Measurements from ENCODE around the gene FAM210A. TPM values are rescaled to one million over a fixed set of nuclear protein-coding genes. Genes with fewer than 3 reads are reported as not detected.

The FAM210A gene
- polyA plus RNA-seq, 3 donors: 16.9 to 20.2 (median 19.2) TPM

GRCh38 chr18:13624563-13625237 lies 101.7 kb downstream of the FAM210A start:
- DNase-seq: no peak

DNA sequence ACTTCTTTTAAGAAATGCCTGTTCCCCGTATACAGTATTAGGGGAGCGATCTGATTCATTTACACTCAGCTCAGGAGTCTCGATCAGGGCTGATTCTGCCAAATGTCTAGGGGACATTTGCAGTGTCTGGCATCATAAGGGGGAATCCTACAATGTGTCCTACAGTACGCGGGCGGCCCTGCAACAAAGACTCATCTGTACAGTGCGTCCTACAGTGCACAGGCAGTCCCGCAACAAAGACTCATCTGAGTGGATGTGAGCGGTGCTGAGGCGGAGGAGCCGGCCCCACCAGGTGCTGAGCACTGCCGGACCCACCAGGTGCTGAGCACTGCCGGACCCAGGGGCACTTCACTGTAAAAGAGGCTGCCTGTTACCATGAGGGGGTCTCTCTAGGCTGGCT lies 102.5 kb downstream of the FAM210A start:
- no peak for DNase-seq

GRCh38 chr18:13623348-13623747 lies 103.0 kb downstream of the FAM210A start:
- DNase-seq: no peak

DNA sequence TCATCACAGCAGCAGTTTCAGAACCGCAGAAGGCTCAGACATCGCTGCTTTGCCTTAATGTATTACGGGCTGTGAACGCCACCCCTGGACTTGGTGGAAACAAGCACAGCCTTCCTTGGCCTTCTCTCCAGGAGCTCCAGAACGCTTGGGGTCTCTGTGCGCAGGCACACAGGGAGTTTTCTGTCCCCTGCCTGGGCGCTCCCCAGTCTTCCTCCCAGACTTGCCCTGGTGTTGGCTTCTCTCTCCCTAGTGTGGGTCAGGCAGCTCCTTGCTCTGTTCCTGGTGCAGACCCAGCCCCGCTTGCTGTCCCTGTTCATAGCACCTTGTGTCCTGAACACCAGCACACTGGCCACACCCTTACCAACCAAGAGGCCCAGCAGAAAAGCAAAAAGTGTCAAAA lies 103.6 kb downstream of the FAM210A start:
- no peak for DNase-seq

DNA sequence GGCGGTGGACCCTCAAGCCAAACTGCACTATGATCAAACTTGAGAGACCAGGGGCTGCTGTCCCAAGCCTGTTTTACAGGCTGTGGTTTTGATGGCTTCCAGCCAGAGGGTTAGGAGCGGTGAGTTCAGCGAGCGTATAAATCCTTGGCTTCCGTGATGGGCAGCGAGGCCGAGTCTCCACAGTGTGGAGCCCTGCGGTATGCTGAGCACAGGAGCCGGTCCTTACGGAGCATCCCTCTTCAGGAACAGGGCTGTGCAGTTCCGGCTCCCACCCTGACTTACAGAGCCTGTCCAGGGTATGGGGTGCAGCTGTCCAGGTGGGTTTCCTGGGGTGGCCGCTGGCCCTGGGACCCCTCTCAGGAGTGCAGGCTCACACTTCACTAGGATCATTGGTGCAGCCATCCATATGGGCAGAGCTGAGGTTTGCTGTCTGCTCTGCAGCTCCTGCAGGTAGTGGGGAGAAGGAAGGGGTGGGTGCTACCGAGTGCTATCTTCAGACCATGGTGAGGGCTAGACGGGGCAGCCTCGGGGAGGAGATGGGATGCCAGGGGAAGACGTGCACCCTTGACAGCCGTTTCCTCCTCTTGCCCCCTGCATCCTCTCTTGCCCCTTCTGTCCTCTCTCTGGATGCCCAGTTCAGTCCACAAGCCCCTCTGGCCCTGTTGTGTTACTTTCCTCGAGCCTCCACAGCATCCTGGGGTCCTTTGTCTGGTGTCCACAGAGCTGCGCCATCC lies 104.3 kb downstream of the FAM210A start:
- no peak for DNase-seq

DNA sequence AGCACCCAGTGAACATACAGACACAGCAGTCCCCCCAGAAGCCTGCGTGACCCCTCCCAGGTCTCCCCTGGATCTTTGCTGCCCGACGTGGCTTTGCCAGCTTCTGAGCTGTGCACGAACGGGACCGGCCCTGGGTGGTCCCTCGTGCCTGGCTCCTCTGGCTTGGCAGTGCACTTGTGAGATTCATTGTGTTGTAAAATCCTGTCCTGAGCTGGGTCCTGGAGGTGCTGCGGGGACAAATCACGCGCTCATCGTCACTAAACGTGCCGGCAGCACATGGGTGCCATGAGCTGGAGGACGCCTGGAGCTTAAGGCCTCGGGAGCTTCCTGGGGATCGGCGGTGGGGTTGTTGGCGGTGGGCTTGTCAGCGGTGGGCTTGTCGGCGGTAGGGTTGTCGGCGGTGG lies 104.9 kb downstream of the FAM210A start:
- no peak for DNase-seq

DNA sequence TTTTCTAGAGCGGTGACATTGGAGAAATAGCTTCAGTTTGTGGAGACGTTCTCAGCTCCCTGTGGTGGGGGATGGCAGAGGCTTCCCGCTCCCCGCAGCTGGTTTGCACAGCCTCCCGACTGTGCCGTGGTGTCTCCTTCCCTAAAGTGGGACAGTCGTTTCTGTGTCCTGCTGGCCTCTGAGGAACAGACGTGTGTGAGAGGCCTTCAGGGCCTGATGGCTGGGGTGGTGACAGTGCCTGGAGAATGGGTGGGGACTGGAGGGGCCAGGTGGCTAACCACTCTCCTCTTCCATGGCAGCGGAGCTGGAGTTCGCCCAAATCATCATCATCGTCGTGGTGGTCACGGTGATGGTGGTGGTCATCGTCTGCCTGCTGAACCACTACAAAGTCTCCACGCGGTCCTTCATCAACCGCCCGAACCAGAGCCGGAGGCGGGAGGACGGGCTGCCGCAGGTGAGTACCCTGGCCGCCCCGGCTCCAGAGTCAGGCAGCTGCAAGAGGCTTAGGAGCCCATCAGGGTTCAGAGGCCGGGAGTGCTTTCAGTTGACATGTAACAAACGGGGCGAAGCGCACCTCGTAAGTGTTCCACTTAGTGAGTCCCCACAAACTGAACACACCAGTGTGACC lies 105.4 kb downstream of the FAM210A start:
- no peak for DNase-seq

- no peak for DNase-seq
Observed at GRCh38 chr18:13620206-13620672, 106.1 kb downstream of the FAM210A start.

DNA sequence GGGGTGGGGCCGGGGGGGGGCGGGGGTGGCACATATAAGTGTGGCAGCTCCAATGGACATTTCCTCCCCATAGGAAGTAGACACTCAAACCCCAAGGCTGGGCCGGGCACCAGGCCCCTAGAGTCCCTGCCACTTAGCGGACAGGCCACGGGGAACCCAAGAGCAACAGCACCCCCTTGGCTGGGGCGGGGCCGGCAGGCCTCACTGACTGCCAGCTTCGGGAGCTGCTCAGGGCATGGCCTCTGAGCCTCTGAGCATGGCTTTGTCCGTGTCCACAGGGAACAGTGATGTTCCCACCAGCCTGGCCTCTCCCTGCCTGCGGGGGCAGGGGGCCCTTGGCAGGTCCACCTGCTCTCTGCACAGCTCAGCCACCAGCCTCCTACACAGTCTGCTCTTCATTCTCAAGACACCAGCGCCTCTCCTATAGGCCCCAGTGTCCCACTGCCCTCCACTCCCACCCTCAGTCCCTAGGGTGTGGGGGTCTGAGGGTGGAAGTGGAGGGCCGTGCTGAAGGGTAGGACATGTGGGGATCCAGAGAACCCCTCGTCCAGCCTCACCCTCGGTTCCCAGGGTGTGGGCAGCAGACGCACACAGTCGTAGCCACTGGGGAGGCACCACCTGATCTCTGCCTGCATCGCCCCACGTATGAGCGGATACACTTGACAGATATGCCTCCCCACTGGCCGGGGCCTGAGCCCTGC lies 106.7 kb downstream of the FAM210A start:
- DNase-seq: no peak

DNA sequence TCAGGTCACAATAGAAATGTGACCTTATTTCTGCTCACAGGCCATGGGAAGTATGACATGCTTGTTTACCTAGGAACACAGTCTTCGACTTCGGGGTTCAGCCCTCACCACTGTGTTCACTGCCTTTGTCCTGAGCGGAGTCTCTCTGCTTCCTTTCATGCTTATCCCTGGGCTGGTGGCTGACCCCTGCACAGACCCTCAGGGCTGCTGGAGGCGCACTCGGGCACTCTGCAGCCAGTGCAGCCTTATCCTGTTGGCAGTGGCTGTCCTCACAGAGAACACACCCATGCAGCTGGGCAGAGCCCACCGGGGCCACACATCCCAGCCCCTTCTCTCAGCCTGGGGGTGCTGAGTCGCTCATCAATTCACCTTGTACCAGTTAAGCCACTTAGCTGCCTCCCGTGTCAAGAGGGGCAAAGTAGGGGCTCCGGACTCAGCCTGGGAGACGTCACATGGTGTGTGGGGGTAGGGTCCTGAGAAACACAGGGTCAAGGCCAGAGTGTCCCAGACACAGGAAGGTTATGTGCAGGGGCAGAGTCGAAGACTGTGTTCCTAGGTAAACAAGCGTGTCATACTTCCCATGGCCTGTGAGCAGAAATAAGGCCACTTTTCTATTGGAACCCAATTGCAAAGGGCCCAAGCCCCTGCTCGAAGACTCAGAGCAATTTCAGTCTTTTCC lies 107.5 kb downstream of the FAM210A start:
- DNase-seq: no peak

- DNase-seq: no peak
Observed at GRCh38 chr18:13617826-13618515, 108.4 kb downstream of the FAM210A start.

DNA sequence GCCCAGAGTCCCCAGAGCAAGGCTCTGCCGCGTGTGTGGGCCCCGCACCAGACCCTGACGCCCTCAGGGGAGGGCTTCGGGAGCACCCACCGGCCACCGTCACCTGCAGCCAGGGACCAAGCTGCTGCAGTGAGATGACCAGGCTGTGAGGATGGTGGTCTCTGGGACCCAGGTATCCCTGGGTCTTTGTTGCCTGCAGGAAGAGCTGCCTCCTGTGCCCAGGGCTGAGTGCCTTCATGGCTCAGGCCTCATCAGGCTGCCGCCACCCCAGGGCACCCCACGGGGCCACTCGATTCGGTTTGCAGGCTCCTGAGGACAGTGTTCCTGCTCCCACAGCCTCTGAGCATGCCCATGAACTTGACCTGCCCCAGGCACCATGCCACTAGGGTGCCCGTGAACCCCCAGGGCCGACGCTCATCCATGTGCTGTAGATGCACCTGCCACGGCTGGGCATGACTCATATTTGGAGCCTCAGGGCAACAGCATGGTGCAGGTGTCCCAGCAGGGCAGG lies 109.8 kb downstream of the FAM210A start:
- no peak for DNase-seq

DNA sequence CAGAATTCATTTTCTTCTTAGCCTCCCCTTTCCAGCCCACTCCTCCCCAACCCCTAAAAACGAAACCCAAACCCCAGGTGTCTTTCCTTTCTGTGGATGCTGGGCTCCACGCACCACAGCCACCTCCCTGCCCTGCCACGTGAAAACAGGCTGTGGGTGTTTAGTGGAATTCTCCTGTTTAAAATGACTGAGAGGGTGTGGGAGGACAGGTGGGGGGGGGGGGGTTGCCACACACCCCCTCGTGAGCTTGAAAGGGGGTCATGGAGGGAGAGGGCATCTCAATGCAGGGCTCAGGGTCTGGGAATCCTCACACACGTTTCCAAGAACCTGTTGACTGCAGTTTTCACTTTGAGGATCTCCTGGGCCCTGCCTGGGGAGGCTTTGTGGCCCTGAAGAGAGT lies 110.3 kb downstream of the FAM210A start:
- no peak for DNase-seq

GRCh38 chr18:13615432-13615861 lies 110.9 kb downstream of the FAM210A start:
- DNase-seq: no peak

GRCh38 chr18:13614641-13615288 lies 111.6 kb downstream of the FAM210A start:
- peak; percentile 44 for DNase-seq

DNA sequence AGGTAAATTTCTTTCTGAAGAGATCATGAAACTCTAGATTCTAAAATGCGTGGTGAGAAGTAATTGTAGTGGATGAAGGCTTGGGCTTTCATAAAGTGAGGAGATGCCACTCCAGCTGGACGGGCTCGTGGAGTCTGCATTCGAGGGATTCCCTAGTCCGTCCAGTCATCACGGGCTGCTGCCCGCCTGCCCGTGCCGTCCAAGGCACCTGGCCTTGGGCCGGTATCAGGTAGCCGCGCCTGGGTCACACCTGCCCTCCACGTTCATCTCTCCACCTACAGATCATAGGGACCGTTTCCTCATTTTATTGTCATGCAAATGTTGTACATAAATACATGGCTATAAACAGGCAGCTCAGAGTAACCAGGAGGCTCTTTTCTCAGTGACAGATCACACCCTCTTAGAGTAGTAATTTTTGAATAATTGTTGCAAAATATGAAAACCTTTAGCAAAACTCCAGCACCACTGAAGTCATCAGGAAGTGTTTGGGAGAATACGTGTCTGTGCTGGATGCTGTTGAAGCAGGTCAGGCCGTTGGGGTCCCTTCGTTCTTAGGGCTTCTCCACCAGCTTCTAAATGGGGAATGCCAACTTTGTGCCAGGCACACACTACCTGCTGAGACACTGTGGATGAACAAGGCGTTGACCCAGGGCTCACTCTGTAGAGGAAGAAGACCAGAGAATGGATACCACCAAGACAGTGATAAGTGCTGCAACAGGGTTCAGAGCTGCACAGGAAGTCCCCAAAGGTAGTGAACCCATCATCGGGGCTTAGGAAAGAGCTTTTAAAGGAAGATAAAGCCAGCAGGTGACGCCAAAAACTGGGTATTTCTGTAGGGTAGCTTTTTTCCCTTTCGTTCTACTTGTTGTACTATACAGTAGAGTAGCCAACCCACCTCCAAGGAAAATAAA lies 112.5 kb downstream of the FAM210A start:
- DNase-seq: no peak

Measured in renal pelvis (tissue), 4 donors.